Prostate gland (tissue), 2 donors: ENCODE measurements around the gene EXO5.
"Not testable (repeated sequence)": the region's sequence is repeated elsewhere in the genome, so short reads cannot be mapped to it uniquely, and the experiment has no call there.

ENCODE experiments used
- POLR2A ChIP-seq: fragments of 450-650 bp; IDR thresholded peaks from one replicate; pipeline ENCODE4 v1.6.1; 2016; ENCODE audit warnings: antibody characterized with exemption, mild to moderate bottlenecking
- TF ChIP-seq, protein P1 (sequence below), 4 experiments: fragments of 200-600 bp in 2 of 4; fragments of 450-650 bp in 2 of 4; sonication (generic) in 2 of 4; IDR thresholded peaks; 1 replicate in 3 of 4; 2 replicates in 1 of 4; pipeline ENCODE4 v1.5.1; 2016 to 2019; ENCODE audit warnings: antibody characterized with exemption in 4 of 4, mild to moderate bottlenecking in 2 of 4, moderate library complexity in 2 of 4

DNA sequence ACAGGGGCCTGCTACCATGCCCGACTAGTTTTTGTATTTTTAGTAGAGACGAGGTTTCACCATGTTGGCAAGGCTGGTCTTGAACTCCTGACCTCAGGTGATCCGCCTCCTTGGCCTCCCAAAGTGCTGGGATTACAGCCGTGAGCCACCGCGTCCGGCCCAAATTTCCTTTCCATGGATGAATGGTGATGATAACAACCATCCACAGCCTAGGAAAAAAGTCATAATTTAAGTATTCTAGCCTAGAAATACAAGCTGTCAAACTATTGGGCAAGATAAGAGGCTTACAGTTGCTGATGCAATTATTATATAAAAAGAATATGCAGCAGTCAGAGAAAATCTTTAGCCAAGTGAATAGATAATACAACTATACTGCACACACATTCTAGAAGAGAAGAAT, 46.2 kb downstream of the EXO5 start:
- TF ChIP-seq, protein P1, sequence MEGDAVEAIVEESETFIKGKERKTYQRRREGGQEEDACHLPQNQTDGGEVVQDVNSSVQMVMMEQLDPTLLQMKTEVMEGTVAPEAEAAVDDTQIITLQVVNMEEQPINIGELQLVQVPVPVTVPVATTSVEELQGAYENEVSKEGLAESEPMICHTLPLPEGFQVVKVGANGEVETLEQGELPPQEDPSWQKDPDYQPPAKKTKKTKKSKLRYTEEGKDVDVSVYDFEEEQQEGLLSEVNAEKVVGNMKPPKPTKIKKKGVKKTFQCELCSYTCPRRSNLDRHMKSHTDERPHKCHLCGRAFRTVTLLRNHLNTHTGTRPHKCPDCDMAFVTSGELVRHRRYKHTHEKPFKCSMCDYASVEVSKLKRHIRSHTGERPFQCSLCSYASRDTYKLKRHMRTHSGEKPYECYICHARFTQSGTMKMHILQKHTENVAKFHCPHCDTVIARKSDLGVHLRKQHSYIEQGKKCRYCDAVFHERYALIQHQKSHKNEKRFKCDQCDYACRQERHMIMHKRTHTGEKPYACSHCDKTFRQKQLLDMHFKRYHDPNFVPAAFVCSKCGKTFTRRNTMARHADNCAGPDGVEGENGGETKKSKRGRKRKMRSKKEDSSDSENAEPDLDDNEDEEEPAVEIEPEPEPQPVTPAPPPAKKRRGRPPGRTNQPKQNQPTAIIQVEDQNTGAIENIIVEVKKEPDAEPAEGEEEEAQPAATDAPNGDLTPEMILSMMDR (IDR thresholded peaks at IDR 0.05), result not testable (repeated sequence)
- TF ChIP-seq POLR2A, result not testable (repeated sequence)
